GM20431 (cell line): ENCODE results near the gene DDIT4.

ENCODE experiments used
- in situ Hi-C: fragments of 300-500 bp; cut with MseI, MboI; formaldehyde crosslinking; loops from one replicate; pipeline ENCODE4 v1.15.0; 2020; ENCODE audit warnings: low sequenced_read_pairs; ENCODE audit not compliant: unreplicated experiment

The DDIT4 gene

DNA sequence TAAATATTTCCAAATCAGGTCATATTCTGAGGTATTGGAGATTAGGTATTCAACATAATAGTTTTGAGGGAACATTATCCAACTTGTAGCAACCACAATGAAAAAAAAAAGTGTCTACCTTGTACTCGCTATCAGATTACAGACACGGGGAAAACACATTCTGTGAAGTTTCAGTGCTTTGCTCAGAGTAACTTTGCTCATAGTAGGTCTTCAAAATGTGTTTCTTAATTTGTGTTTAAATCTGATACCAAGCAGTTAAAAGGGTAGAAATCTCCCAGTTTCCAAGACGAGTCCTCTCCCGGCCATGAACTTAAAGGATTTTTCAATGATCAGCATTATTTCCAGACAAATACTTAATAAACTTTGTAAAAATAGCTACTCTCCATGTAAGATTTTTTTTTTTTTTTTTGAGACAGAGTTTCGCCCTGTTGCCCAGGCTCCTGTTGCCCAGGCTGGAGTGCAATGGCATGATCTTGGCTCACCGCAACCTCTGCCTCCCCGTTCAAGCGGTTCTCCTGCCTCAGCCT is 39.2 kb downstream of the DDIT4 start:
- in situ Hi-C loops: no loop called here

GRCh38 chr10:72314263-72314662 is 40.5 kb downstream of the DDIT4 start:
- in situ Hi-C loops: no loop called here

- in situ Hi-C loops: no loop called here
Observed at GRCh38 chr10:72315054-72315453, 41.3 kb downstream of the DDIT4 start.

GRCh38 chr10:72315611-72316385 is 42.1 kb downstream of the DDIT4 start:
- in situ Hi-C loops: no loop called here

GRCh38 chr10:72316386-72316700 is 42.6 kb downstream of the DDIT4 start:
- in situ Hi-C loops: no loop called here

- in situ Hi-C loops: no loop called here
Observed at GRCh38 chr10:72316748-72317435, 43.2 kb downstream of the DDIT4 start.

DNA sequence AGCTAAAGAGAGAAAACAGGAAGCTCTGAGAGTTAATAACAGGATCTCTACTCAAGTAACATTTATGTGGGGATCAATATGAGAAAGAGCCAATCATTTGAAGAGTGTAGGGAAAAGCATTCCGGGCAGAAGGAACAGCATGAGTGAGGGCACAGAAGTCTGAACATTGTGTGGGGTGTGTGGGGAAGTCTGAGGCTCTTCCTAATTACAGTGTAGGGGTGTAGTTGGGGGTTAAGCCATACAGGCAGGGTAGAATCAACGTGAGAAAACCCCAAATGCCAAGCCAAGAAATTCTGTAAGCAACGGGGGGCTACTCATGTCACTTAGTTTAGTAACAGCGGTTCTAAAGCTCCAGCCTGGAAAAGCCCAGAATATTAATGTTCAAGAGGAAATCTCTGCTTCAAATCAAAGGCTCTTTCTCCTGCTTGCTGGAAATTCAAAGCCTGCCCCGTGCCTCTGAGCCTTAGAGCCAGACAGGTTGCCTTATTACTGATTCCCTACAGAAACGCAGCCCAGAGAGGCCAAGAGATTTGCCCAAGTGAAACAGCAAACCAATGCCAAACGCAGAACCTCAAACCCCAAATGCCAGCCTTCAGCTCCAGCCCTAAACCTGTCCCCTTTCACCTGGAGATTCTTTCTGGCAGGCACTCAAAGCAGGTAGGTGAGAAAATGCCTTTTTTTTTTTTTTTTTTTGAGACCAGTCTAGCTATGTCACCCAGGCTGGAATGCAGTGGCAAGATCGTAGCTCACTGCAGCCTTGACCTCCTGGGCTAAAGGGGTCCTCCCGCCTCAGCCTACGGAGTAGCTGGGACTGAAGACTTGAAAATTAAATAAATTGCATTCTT is 44.9 kb downstream of the DDIT4 start:
- in situ Hi-C loops: no loop called here

DNA sequence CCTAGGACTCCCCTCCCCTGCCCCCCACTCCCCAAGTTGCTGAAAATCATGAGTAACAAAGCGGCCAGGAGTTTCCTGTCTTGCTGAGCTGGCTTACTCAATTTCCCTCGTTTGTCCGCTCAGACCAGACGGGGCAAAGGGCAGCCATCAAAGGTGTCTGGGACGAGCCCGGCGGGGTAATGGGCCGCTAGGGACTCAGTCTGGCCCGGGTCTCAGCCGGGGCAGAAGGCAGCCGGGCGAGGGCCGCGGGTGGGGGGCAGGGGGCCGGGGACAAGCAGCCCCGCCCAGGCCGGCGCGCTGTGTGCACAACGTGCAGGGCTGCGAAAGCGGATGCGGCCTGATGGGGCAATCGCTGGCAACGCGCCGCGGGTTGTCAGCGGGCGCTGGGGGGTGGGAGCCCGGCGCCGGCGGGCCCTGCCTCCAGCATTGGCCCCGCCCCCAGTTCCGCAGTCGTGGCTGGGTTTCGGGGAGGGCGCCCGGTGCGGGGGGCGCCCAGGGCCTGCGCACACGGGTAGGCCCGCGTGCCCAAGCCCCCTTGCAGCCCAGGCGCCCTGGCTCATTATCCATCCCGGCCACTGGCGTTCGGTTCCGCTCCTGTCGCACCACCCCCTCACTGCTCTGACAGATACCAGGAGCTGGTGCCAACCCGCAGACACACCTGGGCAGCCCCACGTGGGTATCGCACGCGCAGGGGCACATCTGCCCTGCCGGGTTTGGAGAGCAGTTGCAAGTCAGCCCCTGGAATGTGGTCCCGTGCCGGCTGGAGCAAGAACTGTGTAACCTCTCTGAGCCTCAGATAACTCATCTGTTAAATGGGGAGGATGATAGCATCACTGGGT is 45.9 kb downstream of the DDIT4 start:
- in situ Hi-C loops: no loop called here

- in situ Hi-C loops: no loop called here
Observed at GRCh38 chr10:72320676-72321247, 47.0 kb downstream of the DDIT4 start.

DNA sequence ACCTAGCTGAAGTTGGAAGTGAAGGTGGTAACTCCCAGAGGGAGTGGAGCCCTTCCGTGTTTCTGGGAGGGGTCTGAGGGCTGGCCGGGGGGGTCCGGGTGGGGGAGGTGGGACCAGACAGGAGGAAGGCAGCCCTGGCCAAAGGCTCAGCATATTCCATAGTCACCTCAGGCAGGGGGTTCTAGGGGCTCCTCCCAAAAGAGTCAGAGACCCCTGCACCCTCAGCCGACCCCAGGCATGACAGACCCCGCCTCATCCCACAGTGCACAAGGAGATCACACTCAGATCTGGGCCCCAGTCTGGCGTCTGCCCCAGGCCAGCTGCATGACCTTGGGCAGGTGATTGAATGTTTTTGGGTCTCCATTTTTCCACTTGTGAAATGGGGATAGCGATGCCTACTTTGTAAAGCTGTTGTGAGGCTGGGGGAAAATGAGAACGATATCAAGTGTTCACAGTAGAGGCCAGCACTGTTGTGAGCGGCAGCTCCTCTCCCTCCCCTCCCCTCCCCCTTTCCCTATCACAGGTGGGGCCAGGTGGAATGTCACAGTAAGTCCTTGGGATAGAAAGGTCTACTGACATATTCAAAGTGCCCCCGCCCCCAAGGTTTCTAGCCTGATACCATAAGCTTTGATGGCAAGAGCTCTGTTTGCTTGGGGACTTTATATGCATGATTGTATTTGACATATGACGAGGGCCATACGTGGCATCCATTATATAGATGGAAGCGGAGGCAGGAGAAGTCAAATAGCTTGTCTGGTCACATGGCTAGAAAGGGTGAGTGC is 47.7 kb downstream of the DDIT4 start:
- in situ Hi-C loops: no loop called here

DNA sequence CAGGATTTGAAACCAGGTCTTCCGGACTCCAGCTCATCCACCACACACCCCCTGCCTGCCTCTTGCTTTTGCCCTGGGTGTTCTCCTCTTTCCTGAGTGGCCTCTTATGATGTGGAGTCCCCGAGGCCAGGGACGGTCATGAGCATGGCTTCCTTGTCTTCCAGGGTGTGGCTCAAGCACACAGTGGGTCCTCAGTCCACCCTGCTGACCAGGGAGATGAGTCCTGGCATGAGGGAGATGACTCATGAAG is 48.2 kb downstream of the DDIT4 start:
- in situ Hi-C loops: no loop called here

DNA sequence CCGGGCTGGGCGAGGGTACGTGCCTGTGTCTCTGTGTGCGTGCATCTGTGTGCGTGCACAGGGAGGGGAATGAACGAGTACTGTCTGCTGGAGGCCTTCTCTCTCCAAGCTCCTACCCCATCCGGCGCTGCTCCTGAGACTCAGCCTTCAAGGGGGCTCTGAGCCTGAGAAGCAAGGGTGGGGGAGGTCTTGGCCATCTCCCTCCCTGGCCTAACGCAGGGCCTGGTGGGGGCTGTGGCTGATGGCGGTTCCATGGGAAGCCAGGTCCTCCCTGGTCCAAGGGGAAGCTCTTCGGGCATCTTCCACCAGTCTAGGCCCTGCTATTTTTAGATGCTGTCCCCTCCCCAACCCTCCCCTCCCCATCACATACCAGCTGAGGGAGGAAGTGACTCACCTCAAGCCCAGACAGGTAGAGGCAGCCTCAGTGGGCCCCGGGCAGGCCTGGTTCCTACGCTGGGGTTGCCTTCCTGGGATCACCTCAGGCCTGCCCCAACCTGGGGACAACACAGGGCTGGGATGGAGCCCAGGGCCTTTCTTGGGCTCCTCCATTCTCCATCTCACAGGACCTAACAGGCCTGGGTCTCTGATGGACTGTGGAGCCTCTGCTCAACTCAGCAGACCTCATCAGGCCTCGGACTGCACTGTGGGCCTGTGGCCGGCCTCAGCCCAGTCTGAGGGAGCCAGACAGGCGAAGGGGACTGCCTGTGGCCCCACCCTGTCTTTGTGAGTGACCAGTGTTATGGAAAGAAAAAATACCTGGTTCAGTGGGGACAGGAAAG is 48.7 kb downstream of the DDIT4 start:
- in situ Hi-C loops: no loop called here

DNA sequence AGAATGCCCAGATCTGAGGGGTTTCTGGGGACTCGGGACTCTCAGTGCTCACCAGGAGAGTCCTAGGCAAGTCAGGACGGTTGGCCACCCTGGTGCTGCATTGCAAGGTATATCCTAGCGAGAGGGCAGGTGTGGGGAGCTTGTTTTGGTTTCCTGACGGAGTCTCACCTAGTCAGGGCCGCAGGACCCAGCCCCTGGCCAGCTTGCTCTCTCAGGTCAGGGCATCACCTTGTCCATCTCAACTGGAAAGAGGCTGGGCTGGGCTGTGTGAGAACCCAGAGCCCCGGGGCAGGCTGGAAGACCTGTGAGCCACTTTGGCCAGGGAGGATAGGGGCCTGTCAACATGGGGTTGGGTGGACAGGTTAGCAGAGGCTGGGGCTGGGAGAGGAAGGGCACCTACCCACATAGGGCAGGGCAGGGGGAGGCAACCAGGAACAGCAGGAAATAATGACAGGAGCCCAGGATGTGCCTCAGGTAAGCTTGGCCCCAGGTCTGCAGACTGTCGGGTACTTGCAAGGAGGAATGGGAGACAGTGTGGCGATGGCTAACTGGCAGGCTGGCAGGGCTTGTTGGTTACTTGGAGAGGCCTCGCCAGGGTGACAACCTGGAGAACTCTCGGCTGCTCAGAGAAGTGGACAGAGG is 49.5 kb downstream of the DDIT4 start:
- in situ Hi-C loops: no loop called here

DNA sequence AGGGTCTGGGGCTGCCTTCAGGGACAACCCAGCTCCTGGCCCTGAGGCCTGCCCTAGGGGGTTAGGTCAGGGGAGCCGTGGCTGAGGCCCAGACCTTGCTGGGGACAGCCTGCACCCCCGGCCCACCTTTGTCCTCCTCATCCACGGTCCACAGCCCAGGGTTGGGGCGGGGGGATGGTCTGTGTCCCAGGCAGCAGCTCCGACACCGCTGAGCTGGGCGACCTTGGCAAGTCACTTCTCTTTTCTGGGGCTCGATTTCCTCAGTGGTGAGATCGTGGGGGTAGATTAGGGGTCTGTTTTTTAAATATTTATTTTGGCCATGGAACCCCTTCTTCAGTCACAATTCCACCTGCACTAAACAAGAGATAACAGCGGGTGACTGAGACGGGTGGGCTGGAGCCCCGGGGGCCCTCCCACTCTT is 50.1 kb downstream of the DDIT4 start:
- in situ Hi-C loops: no loop called here
